Thoracic aorta (tissue), 2 donors: Measurements from ENCODE around the gene CCDC91. TPM values are rescaled to one million over a fixed set of nuclear protein-coding genes. Genes with fewer than 3 reads are reported as not detected.

Experiments used
- ATAC-seq: fragments of 150-250 bp; one replicate; pipeline ENCODE4 v1.8.0; 2017; ENCODE audit warnings: low read depth; ENCODE audit not compliant: insufficient number of reproducible peaks, low FRiP score
- DNase-seq: peaks from one replicate; pipeline ENCODE4 v3.0.0-alpha.2; 2020; ENCODE audit warnings: low spot score
- H3K27ac ChIP-seq, 2 donors: fragments of 200-600 bp; sonication (generic); 1 replicate in 1 of 2; 2 replicates in 1 of 2; pipeline ENCODE4 v1.5.1; 2016; ENCODE audit warnings: mild to moderate bottlenecking in 2 of 2, moderate library complexity in 2 of 2
- H3K27me3 ChIP-seq: fragments of 200-600 bp; sonication (generic); replicated peaks from 2 replicates; pipeline ENCODE4 v1.6.0; 2016; ENCODE audit warnings: mild to moderate bottlenecking; ENCODE audit not compliant: insufficient read depth
- H3K36me3 ChIP-seq: fragments of 200-600 bp; sonication (generic); one replicate; pipeline ENCODE4 v1.5.1; 2016
- H3K4me1 ChIP-seq, 2 donors: fragments of 200-600 bp; sonication (generic); 1 replicate in 1 of 2; 2 replicates in 1 of 2; pipeline versions ENCODE4 v1.5.1 to v1.6.0; 2016; ENCODE audit warnings: low read depth in 2 of 2, mild to moderate bottlenecking in 1 of 2; ENCODE audit not compliant: control insufficient read depth in 1 of 2
- H3K4me3 ChIP-seq: fragments of 200-600 bp; sonication (generic); 2 replicates; pipeline ENCODE4 v1.5.1; 2016; ENCODE audit warnings: mild to moderate bottlenecking
- H3K9me3 ChIP-seq: fragments of 200-600 bp; sonication (generic); 2 replicates; pipeline ENCODE4 v1.5.1; 2016
- CTCF ChIP-seq: fragments of 200-600 bp; sonication (generic); IDR thresholded peaks from one replicate; pipeline ENCODE4 v1.5.1; 2019; ENCODE audit warnings: antibody characterized with exemption
- total RNA-seq, 2 donors: library from RNA; depleted of rRNA; stranded (reverse); fragments of >200 nt; gene quantifications; one replicate each; pipeline versions ENCODE4 v1.1.0 to v1.2.3, GENCODE V29; 2016

Gene CCDC91
- total RNA-seq, 2 donors from 2014 or later: 26.6 to 27.6 TPM

GRCh38 chr12:28512876-28513275, 322.6 kb downstream of the CCDC91 start:
- Histone ChIP-seq H3K4me3 (no peak overlapping the region), H3K9me3 (no peaks in the 10 kb centered on the region), H3K36me3 (no peaks in the 10 kb centered on the region), H3K27ac (no peak overlapping the region), H3K27me3 (no peaks in the 10 kb centered on the region), H3K4me1 (no peaks in the 10 kb centered on the region)
- no peak for DNase-seq
- no peak for ATAC-seq
- TF ChIP-seq CTCF: no peak

- H3K4me1 ChIP-seq: no peaks in the 10 kb centered on the region
- no peak for ATAC-seq
- TF ChIP-seq CTCF: no peak
- no peak overlapping the region for H3K4me3 ChIP-seq
- no peak for DNase-seq
- H3K36me3 ChIP-seq: no peaks in the 10 kb centered on the region
- H3K27ac ChIP-seq: no peak overlapping the region
- H3K9me3 ChIP-seq: no peaks in the 10 kb centered on the region
- no peaks in the 10 kb centered on the region for H3K27me3 ChIP-seq
Observed at GRCh38 chr12:28513983-28514382, 323.7 kb downstream of the CCDC91 start.

- TF ChIP-seq CTCF: no peak
- Histone ChIP-seq H3K4me3 (no peak overlapping the region), H3K27me3 (no peaks in the 10 kb centered on the region), H3K9me3 (peaks cover 2% of the 10 kb centered on the region), H3K4me1 (no peaks in the 10 kb centered on the region), H3K36me3 (no peaks in the 10 kb centered on the region), H3K27ac (no peak overlapping the region)
- no peak for DNase-seq
- no peak for ATAC-seq
Observed at GRCh38 chr12:28517101-28517500, 326.8 kb downstream of the CCDC91 start.

- no peak for ATAC-seq
- DNase-seq: no peak
Observed at GRCh38 chr12:28527631-28528249, 337.5 kb downstream of the CCDC91 start.

GRCh38 chr12:28535216-28535615, 345.0 kb downstream of the CCDC91 start:
- Histone ChIP-seq H3K27me3 (no peaks in the 10 kb centered on the region), H3K4me3 (no peak overlapping the region), H3K4me1 (peaks cover 2 to 10% of the 10 kb centered on the region in 2 donors), H3K36me3 (no peaks in the 10 kb centered on the region), H3K9me3 (no peaks in the 10 kb centered on the region), H3K27ac (no peak overlapping the region)
- no peak for TF ChIP-seq CTCF
- no peak for DNase-seq
- ATAC-seq: no peak

More at GRCh38 chr12:28527631-28528249, 337.5 kb downstream of the CCDC91 start:
- H3K4me3 ChIP-seq: no peak overlapping the region
- no peak for TF ChIP-seq CTCF
- H3K4me1 ChIP-seq: no peaks in the 10 kb centered on the region
- H3K36me3 ChIP-seq: no peaks in the 10 kb centered on the region
- H3K27ac ChIP-seq: no peak overlapping the region
- peaks cover 15% of the 10 kb centered on the region for H3K9me3 ChIP-seq
- H3K27me3 ChIP-seq: no peaks in the 10 kb centered on the region
